ENCODE data around the gene PTPRO.

DNA sequence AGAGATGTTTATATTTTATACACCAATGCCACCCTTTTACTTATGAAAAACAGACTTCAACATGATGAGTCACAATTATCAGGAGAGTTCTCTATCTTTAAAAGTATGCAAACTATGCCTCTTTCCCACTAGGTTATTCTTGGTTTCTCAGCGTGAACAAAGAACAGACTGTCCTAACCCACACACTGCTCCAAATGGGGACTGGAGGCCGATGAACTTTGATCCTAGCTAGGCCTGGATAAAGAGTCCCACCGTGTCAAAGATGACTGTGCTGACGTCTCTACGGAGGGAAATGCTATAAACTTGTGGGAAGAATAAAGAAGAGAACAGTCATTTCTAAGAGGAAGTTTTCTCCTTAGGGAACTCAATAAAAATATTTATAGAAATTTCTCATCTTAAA is 306.8 kb downstream of the PTPRO start:
- TF ChIP-seq, protein P1, sequence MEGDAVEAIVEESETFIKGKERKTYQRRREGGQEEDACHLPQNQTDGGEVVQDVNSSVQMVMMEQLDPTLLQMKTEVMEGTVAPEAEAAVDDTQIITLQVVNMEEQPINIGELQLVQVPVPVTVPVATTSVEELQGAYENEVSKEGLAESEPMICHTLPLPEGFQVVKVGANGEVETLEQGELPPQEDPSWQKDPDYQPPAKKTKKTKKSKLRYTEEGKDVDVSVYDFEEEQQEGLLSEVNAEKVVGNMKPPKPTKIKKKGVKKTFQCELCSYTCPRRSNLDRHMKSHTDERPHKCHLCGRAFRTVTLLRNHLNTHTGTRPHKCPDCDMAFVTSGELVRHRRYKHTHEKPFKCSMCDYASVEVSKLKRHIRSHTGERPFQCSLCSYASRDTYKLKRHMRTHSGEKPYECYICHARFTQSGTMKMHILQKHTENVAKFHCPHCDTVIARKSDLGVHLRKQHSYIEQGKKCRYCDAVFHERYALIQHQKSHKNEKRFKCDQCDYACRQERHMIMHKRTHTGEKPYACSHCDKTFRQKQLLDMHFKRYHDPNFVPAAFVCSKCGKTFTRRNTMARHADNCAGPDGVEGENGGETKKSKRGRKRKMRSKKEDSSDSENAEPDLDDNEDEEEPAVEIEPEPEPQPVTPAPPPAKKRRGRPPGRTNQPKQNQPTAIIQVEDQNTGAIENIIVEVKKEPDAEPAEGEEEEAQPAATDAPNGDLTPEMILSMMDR (IDR thresholded peaks at IDR 0.05 in 4 of 5, conservative IDR thresholded peaks at IDR 0.05 in 1 of 5): no peak
- no peak for TF ChIP-seq POLR2A (IDR thresholded peaks at IDR 0.05)

Data from gastrocnemius medialis (tissue), 4 donors.